ENCODE data around the gene HTR7.
A peak's percentile ranks its signal among the peaks of the same experiment; 100 is the strongest.

The HTR7 gene

GRCh38 chr10:90800232-90800796 lies 57.5 kb downstream of the HTR7 start:
- no peak for DNase-seq

- DNase-seq, result no peak
Observed at GRCh38 chr10:90799172-90799571, 58.7 kb downstream of the HTR7 start.

GRCh38 chr10:90798482-90798881 lies 59.4 kb downstream of the HTR7 start:
- no peak for DNase-seq

GRCh38 chr10:90790422-90790821 lies 67.4 kb downstream of the HTR7 start:
- no peak for DNase-seq

- no peak for DNase-seq
Observed at GRCh38 chr10:90788968-90789367, 68.9 kb downstream of the HTR7 start.

- DNase-seq, result no peak
Observed at GRCh38 chr10:90788199-90788491, 69.7 kb downstream of the HTR7 start.

- DNase-seq, result peak; percentile 64
Observed at GRCh38 chr10:90787393-90788198, 70.2 kb downstream of the HTR7 start.

GRCh38 chr10:90785782-90786181 lies 72.1 kb downstream of the HTR7 start:
- no peak for DNase-seq

GRCh38 chr10:90784771-90785170 lies 73.1 kb downstream of the HTR7 start:
- DNase-seq, result no peak

GRCh38 chr10:90780488-90780887 lies 77.4 kb downstream of the HTR7 start:
- no peak for DNase-seq

- DNase-seq, result no peak
Observed at GRCh38 chr10:90779548-90779947, 78.3 kb downstream of the HTR7 start.

GRCh38 chr10:90777621-90778020 lies 80.2 kb downstream of the HTR7 start:
- no peak for DNase-seq

- no peak for DNase-seq
Observed at GRCh38 chr10:90775351-90776028, 82.3 kb downstream of the HTR7 start.

- DNase-seq, result no peak
Observed at GRCh38 chr10:90769946-90770841, 87.6 kb downstream of the HTR7 start.

- peak; percentile 24 for DNase-seq
Observed at GRCh38 chr10:90751107-90751997, 106.5 kb downstream of the HTR7 start.

- DNase-seq, result no peak
Observed at GRCh38 chr10:90746829-90747228, 111.0 kb downstream of the HTR7 start.

- no peak for DNase-seq
Observed at GRCh38 chr10:90745565-90745964, 112.3 kb downstream of the HTR7 start.

- no peak for DNase-seq
Observed at GRCh38 chr10:90743291-90743690, 114.5 kb downstream of the HTR7 start.

- DNase-seq, result no peak
Observed at GRCh38 chr10:90741926-90742565, 115.8 kb downstream of the HTR7 start.

GRCh38 chr10:90740265-90740664 lies 117.6 kb downstream of the HTR7 start:
- no peak for DNase-seq

GRCh38 chr10:90738885-90739284 lies 119.0 kb downstream of the HTR7 start:
- no peak for DNase-seq

- DNase-seq, result no peak
Observed at GRCh38 chr10:90734415-90734814, 123.4 kb downstream of the HTR7 start.

Data from NCI-H510A treated with DMSO at 0.1 percent for 48 hours (cell line).